ENCODE measurements around the gene RNF212B. TPM values are rescaled to one million over a fixed set of nuclear protein-coding genes. Genes with fewer than 3 reads are reported as not detected.

The RNF212B gene
- total and polyA plus RNA-seq, 2 donors (not counting 3 experiments of a cell fraction or from before 2014, with no cell fraction given) = not detected

GRCh38 chr14:23306412-23307145, 68.8 kb downstream of the RNF212B start, which contains the start of gene BCL2L2:
TSS of gene BCL2L2 (plus strand) at chr14:23306833. CDS start at chr14:23307768, 935 bp downstream.
- TF ChIP-seq POLR2A (IDR thresholded peaks at IDR 0.05; ENCODE audit: low read depth, low read length) (peak; percentile 75), FOS (IDR thresholded peaks at IDR 0.05; ENCODE audit: borderline replicate concordance, insufficient read depth, low read length) (no peak), POLR2AphosphoS5 (IDR thresholded peaks at IDR 0.05; ENCODE audit: insufficient read depth, low read depth, low read length) (peak; percentile 80), GATA2 (IDR thresholded peaks at IDR 0.05; ENCODE audit: insufficient read depth, insufficient read length, low read depth, low read length) (no peak)
- Histone ChIP-seq H3K36me3 (ENCODE audit: control insufficient read depth in 2 of 2, extremely low read depth in 1 of 2, insufficient read depth in 2 of 2, low read length in 2 of 2) (peaks cover 0 to 12% of the 10 kb centered on the region in 2 experiments), H3K4me1 (ENCODE audit: control insufficient read depth, extremely low read depth, insufficient read depth, low read length) (peaks cover 27% of the 10 kb centered on the region), H3K4me2 (ENCODE audit: insufficient read depth, low read length) (peak within 1 kb of the TSS; percentile 90), H3K4me3 (replicated peaks in 1 of 3; ENCODE audit: insufficient read depth in 1 of 3, low read depth in 1 of 3, low read length in 3 of 3) (peak within 1 kb of the TSS; percentile 84 to 92 (median 89)), H2AFZ (ENCODE audit: low read depth, low read length) (peak within 1 kb of the TSS; percentile 95), H3K79me2 (ENCODE audit: control insufficient read depth, insufficient read depth, low read length) (peaks cover 43% of the 10 kb centered on the region), H3K27me3 (ENCODE audit: control insufficient read depth in 2 of 2, insufficient read depth in 2 of 2, low read length in 2 of 2) (no peaks in the 10 kb centered on the region), H3K9ac (replicated peaks; ENCODE audit: extremely low read depth, insufficient read depth, low read length) (peak within 1 kb of the TSS; percentile 85), H3K9me3 (replicated peaks; ENCODE audit: control insufficient read depth, insufficient read depth, low read length) (no peaks in the 10 kb centered on the region), H3K9me1 (replicated peaks; ENCODE audit: control insufficient read depth, extremely low read depth, insufficient read depth, low read length) (no peaks in the 10 kb centered on the region), H4K20me1 (replicated peaks; ENCODE audit: control insufficient read depth, extremely low read depth, insufficient read depth, low read length) (no peaks in the 10 kb centered on the region), H3K27ac (ENCODE audit: insufficient read depth, low read depth, low read length) (peak within 1 kb of the TSS; percentile 78)
- dilution Hi-C loops (cut with MboI; ENCODE audit: extremely low pct_ligation_motif_present, low sequenced_read_pairs) (no loop called here), intact Hi-C loops (cut with micrococcal nuclease) (loop anchor here (1.0 kb wide), 1 partner anchor 15 kb away; the partner anchor contains the start of gene PABPN1)
- ChIA-PET CTCF (interaction anchor here (0.8 to 3.2 kb wide), 5 partner anchors 15 to 229 kb away, joined by 3 to 17 read pairs (median 3); partner anchors contain the start of gene PABPN1), POLR2A (interaction anchor here (1.0 to 1.2 kb wide), 2 partner anchors 14 to 18 kb away, joined by 3 to 6 read pairs; partner anchors contain the start of gene PABPN1)
- no TSS peak for BruUV-seq (replicated peaks)
- FAIRE-seq (peak; percentile 97), DNase-seq (ENCODE audit: low read depth, low spot score) (peak; percentile 92)

DNA sequence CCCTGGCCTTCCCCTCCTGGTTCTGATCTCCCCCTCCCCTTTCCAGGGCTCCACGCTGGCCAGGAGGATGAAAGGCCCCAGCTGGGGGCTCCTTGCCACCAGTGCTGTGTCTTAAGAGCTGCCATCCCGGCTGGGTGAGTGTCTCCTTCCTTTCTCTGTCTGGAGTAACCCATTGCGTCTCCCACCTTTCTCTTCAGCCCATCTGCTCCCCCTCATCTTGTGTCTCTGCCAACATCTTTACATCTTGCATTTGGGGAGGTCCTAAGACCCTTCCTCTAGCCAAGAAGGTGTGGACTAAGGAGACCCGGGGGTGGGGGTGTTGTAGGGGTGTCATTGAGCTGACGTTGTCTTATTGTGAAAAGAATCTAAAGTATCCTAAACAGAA, 69.4 kb downstream of the RNF212B start:
- Histone ChIP-seq H3K4me3 (replicated peaks in 1 of 3; ENCODE audit: insufficient read depth in 1 of 3, low read depth in 1 of 3, low read length in 3 of 3) (peak overlapping the region; percentile 84 to 92 (median 89)), H3K27ac (ENCODE audit: insufficient read depth, low read depth, low read length) (peak overlapping the region; percentile 78), H3K9ac (replicated peaks; ENCODE audit: extremely low read depth, insufficient read depth, low read length) (peak overlapping the region; percentile 85), H3K4me2 (ENCODE audit: insufficient read depth, low read length) (peak overlapping the region; percentile 88), H3K4me1 (ENCODE audit: control insufficient read depth, extremely low read depth, insufficient read depth, low read length) (peaks cover 27% of the 10 kb centered on the region), H3K9me1 (replicated peaks; ENCODE audit: control insufficient read depth, extremely low read depth, insufficient read depth, low read length) (no peaks in the 10 kb centered on the region), H3K79me2 (ENCODE audit: control insufficient read depth, insufficient read depth, low read length) (peaks cover 45% of the 10 kb centered on the region), H4K20me1 (replicated peaks; ENCODE audit: control insufficient read depth, extremely low read depth, insufficient read depth, low read length) (no peaks in the 10 kb centered on the region), H2AFZ (ENCODE audit: low read depth, low read length) (no peak overlapping the region), H3K27me3 (ENCODE audit: control insufficient read depth in 2 of 2, insufficient read depth in 2 of 2, low read length in 2 of 2) (no peaks in the 10 kb centered on the region), H3K36me3 (ENCODE audit: control insufficient read depth in 2 of 2, extremely low read depth in 1 of 2, insufficient read depth in 2 of 2, low read length in 2 of 2) (peaks cover 0 to 12% of the 10 kb centered on the region in 2 experiments), H3K9me3 (replicated peaks; ENCODE audit: control insufficient read depth, insufficient read depth, low read length) (no peaks in the 10 kb centered on the region)
- TSS peak; percentile 46 for BruUV-seq (replicated peaks)
- POLR2A ChIA-PET = interaction anchor here (1.0 to 1.2 kb wide), 2 partner anchors 14 to 17 kb away, joined by 3 to 6 read pairs; partner anchors contain the start of gene PABPN1
- dilution Hi-C loops (cut with MboI; ENCODE audit: extremely low pct_ligation_motif_present, low sequenced_read_pairs) (no loop called here), intact Hi-C loops (cut with micrococcal nuclease) (no loop called here)
- FAIRE-seq = no peak
- no peak for TF ChIP-seq POLR2A (IDR thresholded peaks at IDR 0.05; ENCODE audit: low read depth, low read length)
- TF ChIP-seq POLR2AphosphoS5 (IDR thresholded peaks at IDR 0.05; ENCODE audit: insufficient read depth, low read depth, low read length) = no peak
- no peak for TF ChIP-seq MYC (IDR thresholded peaks at IDR 0.05; ENCODE audit: low read depth, low read length)
- TF ChIP-seq CTCF (IDR thresholded peaks at IDR 0.05; ENCODE audit: extremely low read depth in 1 of 2, insufficient read depth in 1 of 2, low read depth in 1 of 2, low read length in 2 of 2) = no peak
- no peak for TF ChIP-seq EZH2 (IDR thresholded peaks at IDR 0.05; ENCODE audit: borderline replicate concordance, low read depth, low read length, severe bottlenecking)
- TF ChIP-seq, protein P1, sequence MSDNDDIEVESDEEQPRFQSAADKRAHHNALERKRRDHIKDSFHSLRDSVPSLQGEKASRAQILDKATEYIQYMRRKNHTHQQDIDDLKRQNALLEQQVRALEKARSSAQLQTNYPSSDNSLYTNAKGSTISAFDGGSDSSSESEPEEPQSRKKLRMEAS (IDR thresholded peaks at IDR 0.05; ENCODE audit: insufficient read depth, insufficient read length) = no peak
- TF ChIP-seq JUN (IDR thresholded peaks at IDR 0.05; ENCODE audit: borderline replicate concordance, insufficient read depth, insufficient read length, low read depth) = no peak
- TF ChIP-seq GATA2 (IDR thresholded peaks at IDR 0.05; ENCODE audit: insufficient read depth, insufficient read length, low read depth, low read length) = no peak
- no peak for TF ChIP-seq FOS (IDR thresholded peaks at IDR 0.05; ENCODE audit: borderline replicate concordance, insufficient read depth, low read length)
- CTCF ChIA-PET = interaction anchor here (0.8 to 3.2 kb wide), 3 partner anchors 14 to 20 kb away, joined by 3 to 17 read pairs (median 3); partner anchors contain the start of gene PABPN1
- DNase-seq (ENCODE audit: low read depth, low spot score) = no peak

Measured in endothelial cell of umbilical vein (primary cell).